Ovary (tissue), 3 donors: ENCODE measurements around the gene WDR49.

Source experiments
- CTCF ChIP-seq, 3 donors: fragments of 450-650 bp in 2 of 3; fragments of 200-600 bp in 1 of 3; IDR thresholded peaks; one replicate each; pipeline versions ENCODE4 v1.5.1 to v1.8.0; 2016 to 2022; ENCODE audit warnings: antibody characterized with exemption in 3 of 3, mild to moderate bottlenecking in 1 of 3
- EP300 ChIP-seq: sonication (generic); formaldehyde crosslinking; IDR thresholded peaks from one replicate; pipeline ENCODE4 v1.6.1; 2017; ENCODE audit warnings: antibody characterized with exemption
- POLR2A ChIP-seq: fragments of 450-650 bp; IDR thresholded peaks from one replicate; pipeline ENCODE4 v1.6.1; 2017; ENCODE audit warnings: antibody characterized with exemption, mild to moderate bottlenecking, moderate library complexity
- donor health status: DM: no; HTN: no; CAD: no.

GRCh38 chr3:167564612-167565011 is 89.1 kb downstream of the WDR49 start:
- TF ChIP-seq CTCF (IDR thresholded peaks at IDR 0.05) (no peak), POLR2A (no peak), EP300 (no peak)
